K562 (cell line): ENCODE results near the gene PLD3. TPM values are rescaled to one million over a fixed set of nuclear protein-coding genes. Genes with fewer than 3 reads are reported as not detected.

ENCODE experiments used
- ARID4B ChIP-seq: sonication (generic); formaldehyde crosslinking; IDR thresholded peaks from 2 replicates; pipeline ENCODE4 v1.8.0; 2022; ENCODE audit warnings: mild to moderate bottlenecking, missing genetic modification reagents
- ATF2 ChIP-seq: sonication (generic); formaldehyde crosslinking; IDR thresholded peaks from 2 replicates; pipeline ENCODE4 v1.8.1; 2022; ENCODE audit warnings: missing genetic modification reagents
- BHLHE40 ChIP-seq: IDR thresholded peaks from 2 replicates; pipeline ENCODE4 v1.6.1; 2011; ENCODE audit warnings: low read length, improper control_type of control experiment
- CCNT2 ChIP-seq: IDR thresholded peaks from 2 replicates; pipeline ENCODE4 v1.6.1; 2011; ENCODE audit warnings: borderline replicate concordance, low read depth, mild to moderate bottlenecking, moderate library complexity, mixed read lengths, low read length; ENCODE audit not compliant: insufficient read length; ENCODE audit errors: extremely low read depth
- CREB1 ChIP-seq, 2 experiments: sonication (generic) in 1 of 2; formaldehyde crosslinking in 1 of 2; IDR thresholded peaks; 2 replicates each; pipeline versions ENCODE4 v1.6.1 to v1.8.0; 2012 to 2022; ENCODE audit warnings: inconsistent platforms in 1 of 2, mild to moderate bottlenecking in 1 of 2, missing genetic modification reagents in 1 of 2, moderate library complexity in 1 of 2
- ELK3 ChIP-seq: fragments of 450-650 bp; formaldehyde crosslinking; IDR thresholded peaks from 2 replicates; pipeline ENCODE4 v1.4.0; 2020; ENCODE audit warnings: mild to moderate bottlenecking
- MTA3 ChIP-seq: fragments of 450-650 bp; formaldehyde crosslinking; IDR thresholded peaks from 2 replicates; pipeline ENCODE4 v1.6.1; 2017; ENCODE audit warnings: mild to moderate bottlenecking, borderline replicate concordance
- POLR2A ChIP-seq: fragments of 450-650 bp; conservative IDR thresholded peaks from 2 replicates; pipeline ENCODE4 v1.6.1; 2016
- RUNX1 ChIP-seq: sonication (generic); IDR thresholded peaks from 2 replicates; pipeline ENCODE4 v1.6.1; 2016; ENCODE audit warnings: antibody characterized with exemption, low read depth
- SUPT5H ChIP-seq: fragments of 450-650 bp; IDR thresholded peaks from 2 replicates; pipeline ENCODE4 v1.6.1; 2016
- TEAD1 ChIP-seq, 2 experiments: fragments of 450-650 bp in 1 of 2; sonication (generic) in 1 of 2; formaldehyde crosslinking; IDR thresholded peaks; 2 replicates each; pipeline versions ENCODE4 v1.4.0 to v1.8.0; 2020 to 2022; ENCODE audit warnings: mild to moderate bottlenecking in 2 of 2, missing genetic modification reagents in 1 of 2
- TSHZ1 ChIP-seq: fragments of 250-450 bp; sonication (Bioruptor Pico); IDR thresholded peaks from 2 replicates; pipeline ENCODE4 v1.4.0; 2020; ENCODE audit warnings: mild to moderate bottlenecking, moderate library complexity
- ZEB2 ChIP-seq: fragments of 450-650 bp; IDR thresholded peaks from 2 replicates; pipeline ENCODE4 v1.6.1; 2016
- ZKSCAN8 ChIP-seq: fragments of 200-800 bp; sonication (Bioruptor generic); IDR thresholded peaks from 2 replicates; pipeline ENCODE4 v1.6.1; 2016; ENCODE audit warnings: missing genetic modification characterization, missing compliant biosample characterization
- ZNF282 ChIP-seq: sonication (generic); formaldehyde crosslinking; IDR thresholded peaks from 2 replicates; pipeline ENCODE4 v1.8.1; 2023; ENCODE audit warnings: missing genetic modification reagents
- ZNF311 ChIP-seq: fragments of 250-450 bp; sonication (Bioruptor Pico); IDR thresholded peaks from 2 replicates; pipeline ENCODE4 v1.4.0; 2020; ENCODE audit warnings: mild to moderate bottlenecking, moderate library complexity
- ZNF431 ChIP-seq: sonication (generic); formaldehyde crosslinking; IDR thresholded peaks from 2 replicates; pipeline ENCODE4 v1.8.0; 2022; ENCODE audit warnings: mild to moderate bottlenecking, missing genetic modification reagents
- ZNF79 ChIP-seq: fragments of 250-450 bp; sonication (Bioruptor Pico); IDR thresholded peaks from 2 replicates; pipeline ENCODE4 v1.4.0; 2020; ENCODE audit warnings: low read depth, mild to moderate bottlenecking, moderate library complexity
- polyA plus RNA-seq, 8 experiments: library from polyadenylated mRNA; depleted of rRNA in 4 of 8; stranded (reverse) in 5 of 8; unstranded in 3 of 8; fragments of >200 nt; fragmentation: Nextera tagmentation in 2 of 8; fragmentation: Illumina TruSeq in 1 of 8; extraction: Ambion mirVana in 2 of 8; extraction: Trizol in 1 of 8; gene quantifications; 2 replicates each; pipeline versions ENCODE4 v1.2.1 to v1.2.3, GENCODE V29; 2011 to 2014; ENCODE audit warnings: inconsistent platforms in 1 of 8, missing spikeins in 1 of 8
- total RNA-seq, 7 experiments: library from RNA; depleted of rRNA in 6 of 7; stranded (reverse); fragments of >200 nt in 6 of 7; fragmentation: Illumina TruSeq in 2 of 7; extraction: Trizol in 2 of 7; gene quantifications; 2 replicates each; pipeline versions ENCODE4 v1.2.1 to v1.2.3, GENCODE V29; 2011 to 2021; ENCODE audit warnings: low replicate concordance in 1 of 7

The PLD3 gene
- total and polyA plus RNA-seq, 9 of the 15 experiments (the other 6 are each of a cell fraction or from before 2014, with no cell fraction given) = 2.3 to 128 (median 72.7) TPM

- no peak for TF ChIP-seq RUNX1
- no peak for TF ChIP-seq ARID4B (CRISPR knock-in tag)
- TF ChIP-seq CCNT2 = peak; percentile 39
- TF ChIP-seq ZNF282 = 0 out of 2 replicates have a peak, but pooled peaks have one; percentile 74
- TF ChIP-seq BHLHE40 = 0 out of 2 replicates have a peak, but pooled peaks have one; percentile 23
- TF ChIP-seq ELK3 (CRISPR knock-in tag) = no peak
- no peak for TF ChIP-seq TSHZ1
- no peak for TF ChIP-seq ZNF79 (CRISPR knock-in tag)
- TF ChIP-seq MTA3 = no peak
- no peak for TF ChIP-seq ZNF311 (CRISPR knock-in tag)
- TF ChIP-seq ATF2 (CRISPR knock-in tag) = 0 out of 2 replicates have a peak, but pooled peaks have one; percentile 23
- TF ChIP-seq CREB1 (IDR thresholded peaks at IDR 0.05) = no peak
- 0 out of 2 replicates have a peak, but pooled peaks have one; percentile 23 for TF ChIP-seq CREB1 (CRISPR knock-in tag; IDR thresholded peaks at IDR 0.05)
- no peak for TF ChIP-seq ZNF431 (CRISPR knock-in tag)
- TF ChIP-seq TEAD1 (CRISPR knock-in tag; IDR thresholded peaks at IDR 0.05) = no peak
- no peak for TF ChIP-seq SUPT5H
- no peak for TF ChIP-seq ZKSCAN8 (CRISPR knock-in tag)
- TF ChIP-seq POLR2A = no peak
- no peak for TF ChIP-seq ZEB2
These were observed 50.1 kb downstream of the PLD3 start (continued) for GRCh38 chr19:40398417-40399131.
